PFSK-1 (cell line): Measurements from ENCODE around the gene CCDC138.

Source experiments
- FOXP2 ChIP-seq: optimal IDR thresholded peaks from 2 replicates; pipeline ENCODE3; 2011; ENCODE audit warnings: borderline replicate concordance, control low read depth, inconsistent platforms; ENCODE audit not compliant: insufficient read depth; ENCODE audit errors: extremely low read length, extremely low read depth
- POLR2AphosphoS5 ChIP-seq: IDR thresholded peaks from 2 replicates; pipeline ENCODE4 v1.6.1; 2012; ENCODE audit warnings: low read depth, mild to moderate bottlenecking, control low read depth, low read length, moderate library complexity
- REST ChIP-seq, 2 experiments: IDR thresholded peaks; 2 replicates each; pipeline versions ENCODE4 v1.6.1 to v1.8.0; 2011 to 2012; ENCODE audit warnings: low read depth in 2 of 2, low read length in 2 of 2, control low read depth in 1 of 2, inconsistent platforms in 1 of 2, mild to moderate bottlenecking in 1 of 2, moderate library complexity in 1 of 2; ENCODE audit not compliant: insufficient read depth in 1 of 2
- SIN3A ChIP-seq: IDR thresholded peaks from 2 replicates; pipeline ENCODE4 v1.6.1; 2012; ENCODE audit warnings: mild to moderate bottlenecking, low read length, moderate library complexity, borderline replicate concordance; ENCODE audit not compliant: insufficient read depth
- TAF1 ChIP-seq: IDR thresholded peaks from 2 replicates; pipeline ENCODE4 v1.6.1; 2012; ENCODE audit warnings: low read length, control low read depth, borderline replicate concordance; ENCODE audit not compliant: insufficient read depth

The CCDC138 gene

DNA sequence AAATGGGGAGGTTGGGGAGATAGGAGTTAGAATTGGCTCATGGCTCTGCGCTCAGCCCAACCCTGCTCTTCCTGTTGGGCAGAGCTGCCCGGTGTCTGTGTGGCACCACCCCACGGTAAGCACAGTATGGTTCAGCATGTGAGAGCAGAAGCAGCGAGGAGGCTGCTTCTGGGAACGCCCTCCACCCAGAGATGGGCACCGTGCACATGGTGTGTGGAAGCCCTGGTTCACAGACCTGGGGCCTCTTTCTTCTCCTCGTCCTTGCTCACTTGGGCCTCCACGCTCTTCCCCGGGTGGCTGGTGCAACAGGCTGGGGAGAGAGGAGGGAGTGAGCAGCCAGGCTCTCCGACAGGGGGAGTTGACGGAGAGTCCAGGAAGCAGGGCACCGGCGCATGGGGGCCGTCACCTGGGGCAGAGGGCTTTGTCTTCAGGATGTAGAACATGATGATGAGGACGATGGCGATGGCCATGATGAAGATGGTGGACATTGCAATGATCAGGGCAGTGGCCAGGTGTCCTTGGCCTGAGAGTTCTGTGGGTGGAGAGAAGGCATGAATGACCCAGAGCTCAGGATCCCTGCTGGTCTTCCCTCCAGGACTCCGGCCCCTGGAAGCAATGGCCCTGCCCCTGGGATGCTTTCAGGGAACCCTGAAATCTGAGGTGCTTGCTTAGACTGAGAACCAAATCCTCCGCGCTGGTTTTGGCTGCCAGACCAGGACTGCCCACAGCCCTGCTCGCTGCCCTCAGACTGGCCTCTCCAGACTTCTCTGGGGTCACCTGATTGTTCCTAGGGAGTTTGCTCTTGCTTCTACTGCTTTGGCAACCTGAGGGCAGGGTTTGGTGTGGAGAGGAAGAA, 124.2 kb downstream of the CCDC138 start:
- TF ChIP-seq TAF1 (no peak), FOXP2 (no peak), SIN3A (no peak), POLR2AphosphoS5 (no peak), REST (IDR thresholded peaks at IDR 0.05; ENCODE audit: insufficient read depth in 1 of 2, low read depth in 2 of 2, low read length in 2 of 2) (no peak)

DNA sequence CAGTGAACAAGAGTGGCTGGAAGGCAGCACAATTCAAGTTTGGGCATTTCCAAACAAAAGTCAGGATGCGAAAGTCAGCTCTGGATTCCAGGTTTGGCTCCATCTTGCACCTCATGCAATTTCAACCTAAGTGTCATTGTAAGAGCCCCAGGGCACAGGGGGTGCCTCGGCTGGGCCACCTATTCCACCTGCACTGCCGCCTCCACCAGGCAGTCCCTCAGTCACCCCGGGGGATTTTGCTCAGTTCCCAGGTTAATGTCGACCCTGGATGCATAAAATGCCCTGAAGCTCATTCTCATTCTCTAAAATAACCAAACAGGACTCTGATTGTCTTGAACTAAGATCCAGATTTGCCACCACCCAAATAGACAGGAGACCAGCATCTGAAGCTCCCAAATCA, 124.8 kb downstream of the CCDC138 start:
- TF ChIP-seq FOXP2 (no peak), SIN3A (no peak), REST (IDR thresholded peaks at IDR 0.05; ENCODE audit: insufficient read depth in 1 of 2, low read depth in 2 of 2, low read length in 2 of 2) (no peak), TAF1 (no peak), POLR2AphosphoS5 (no peak)

DNA sequence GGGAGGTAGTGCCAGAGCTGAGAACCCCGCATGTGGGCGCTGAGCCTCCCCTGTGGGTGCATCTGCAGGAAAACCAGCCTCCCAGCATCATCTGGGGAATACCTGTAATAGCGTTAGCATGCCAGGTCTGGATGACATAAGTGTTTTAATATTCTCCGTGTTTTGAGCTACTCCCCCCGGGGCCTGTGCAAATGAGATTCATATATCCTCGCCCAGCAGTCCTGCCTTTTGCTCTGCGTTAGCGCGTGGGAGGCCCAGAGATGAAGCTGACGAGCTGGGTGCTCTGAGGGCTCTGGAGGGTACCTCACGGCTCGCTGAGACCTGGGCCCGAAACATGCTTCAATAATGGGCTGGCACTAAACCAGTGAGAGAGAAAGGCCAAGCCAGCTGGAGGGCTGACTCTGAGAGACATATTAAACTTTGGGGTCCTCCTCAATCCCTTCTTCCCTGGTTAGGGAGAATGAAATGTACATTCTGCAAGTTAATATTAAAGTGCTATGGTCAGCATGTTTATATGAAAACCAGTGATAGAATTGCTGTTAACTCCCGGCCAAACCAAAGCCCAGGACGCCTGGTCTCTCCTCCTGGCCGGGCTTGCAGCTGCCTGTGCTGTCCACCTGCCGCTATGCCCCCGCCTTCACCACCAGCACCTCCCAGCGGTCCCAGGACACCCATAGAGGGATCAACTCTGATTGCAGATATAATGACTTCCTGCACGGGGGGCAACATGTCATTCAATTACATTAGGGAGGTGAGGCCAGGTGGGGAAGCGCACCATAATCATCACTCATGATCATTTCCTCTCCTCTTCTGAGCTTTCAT, 125.4 kb downstream of the CCDC138 start:
- TF ChIP-seq FOXP2: no peak
- no peak for TF ChIP-seq REST (IDR thresholded peaks at IDR 0.05; ENCODE audit: insufficient read depth in 1 of 2, low read depth in 2 of 2, low read length in 2 of 2)
- no peak for TF ChIP-seq SIN3A
- TF ChIP-seq POLR2AphosphoS5: no peak
- TF ChIP-seq TAF1: no peak

DNA sequence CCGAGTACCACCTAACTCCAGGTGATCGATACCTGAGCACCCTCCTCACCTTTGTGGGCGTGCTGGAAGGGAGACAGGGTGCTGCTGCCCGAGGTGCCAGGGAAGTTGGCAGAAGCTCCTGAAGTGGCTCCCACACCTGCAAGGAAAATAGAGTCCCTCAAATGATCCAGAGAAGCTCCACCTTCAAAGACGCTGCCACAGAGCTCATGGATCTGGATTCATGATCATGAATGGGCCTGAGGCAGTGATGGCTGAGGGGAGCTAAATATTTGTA, 126.0 kb downstream of the CCDC138 start:
- TF ChIP-seq FOXP2: no peak

GRCh38 chr2:108916122-108916795, 129.7 kb downstream of the CCDC138 start:
- TF ChIP-seq TAF1: no peak
- no peak for TF ChIP-seq REST (IDR thresholded peaks at IDR 0.05; ENCODE audit: insufficient read depth in 1 of 2, low read depth in 2 of 2, low read length in 2 of 2)
- TF ChIP-seq SIN3A: no peak
- TF ChIP-seq POLR2AphosphoS5: no peak
- TF ChIP-seq FOXP2: no peak
